Activated CD4-positive, alpha-beta T cell treated with anti-CD3 and anti-CD28 coated beads, Interleukin-2, amount 50 U/mL, for 1 hour (primary cell): ENCODE data around the gene LNPEP.

ENCODE experiments used
- DNase-seq: peaks from one replicate; pipeline ENCODE4 v3.0.0-alpha.2; 2020

Gene LNPEP

DNA sequence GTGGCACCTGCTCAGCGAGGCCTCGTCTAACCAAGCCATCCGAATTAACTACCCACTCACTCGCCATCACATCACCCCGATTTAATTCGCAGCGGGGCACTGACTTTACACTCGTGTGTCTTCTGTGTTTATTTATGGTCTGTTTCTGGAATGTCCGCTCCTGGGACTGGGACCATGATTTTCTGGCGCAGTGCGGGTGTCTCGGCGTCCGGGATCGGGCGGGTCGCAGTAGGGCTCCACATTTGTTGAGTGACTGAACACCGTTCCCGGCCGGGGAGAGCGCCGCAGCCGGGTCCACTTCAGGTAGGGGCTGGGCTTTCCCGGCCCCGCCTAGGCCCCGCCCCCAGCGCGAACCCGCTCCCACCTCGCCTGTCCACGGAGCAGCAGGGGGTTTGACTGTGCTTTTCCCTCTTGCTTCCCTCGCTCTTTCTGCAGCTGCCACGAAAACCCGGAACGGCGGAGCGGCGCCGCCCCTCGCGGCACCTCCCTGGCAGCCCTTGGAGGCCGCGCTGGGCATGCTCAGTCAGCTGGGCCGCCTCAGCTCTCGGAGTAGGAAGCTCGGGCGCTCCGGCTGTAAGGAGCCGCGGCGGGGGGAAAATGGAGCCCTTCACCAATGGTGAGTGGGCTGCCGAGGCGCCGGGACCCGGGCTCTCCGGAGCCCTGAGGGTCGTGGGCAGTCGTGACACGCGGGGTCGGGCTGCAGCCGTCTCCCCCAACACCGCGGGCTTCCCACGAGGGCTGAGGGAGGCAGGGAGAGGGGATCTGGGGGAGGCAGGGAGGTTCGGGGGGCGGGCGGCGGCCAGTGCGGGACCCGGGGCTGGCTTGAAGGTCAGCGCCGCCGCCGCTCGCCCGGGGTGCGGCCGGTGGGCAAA, at the start of gene LNPEP:
LNPEP (plus strand) TSS at position 522 of the 872 bp plus-strand sequence; CDS start at position 598, 76 bp downstream.
- peak; percentile 92 for DNase-seq

GRCh38 chr5:96893342-96893741, 42.5 kb upstream of the LNPEP start:
- DNase-seq = no peak

- peak; percentile 22 for DNase-seq
Observed at GRCh38 chr5:96896276-96896675, 39.6 kb upstream of the LNPEP start.

DNA sequence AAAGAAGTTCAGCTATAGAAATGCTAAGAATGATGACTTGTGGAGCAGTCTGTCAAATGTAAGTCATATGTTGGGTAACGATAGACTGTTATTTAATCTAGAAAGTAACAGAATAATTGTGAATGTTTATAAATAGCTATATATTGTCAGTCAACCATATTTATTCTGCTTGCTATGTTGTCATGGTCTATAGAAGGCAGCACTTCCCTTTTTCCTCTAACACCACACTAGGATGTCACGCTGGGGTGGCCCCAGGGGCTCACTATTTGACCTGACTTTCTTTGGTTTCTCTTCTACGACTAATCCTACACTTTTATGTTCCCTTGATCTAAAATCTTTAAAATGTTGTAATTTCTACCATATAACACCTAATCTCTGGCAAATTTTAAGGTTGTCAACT, 39.1 kb upstream of the LNPEP start:
- DNase-seq = no peak

GRCh38 chr5:96901384-96901783, 34.5 kb upstream of the LNPEP start:
- DNase-seq = no peak

- no peak for DNase-seq
Observed at GRCh38 chr5:96901841-96902240, 34.0 kb upstream of the LNPEP start.

- DNase-seq = no peak
Observed at GRCh38 chr5:96902876-96903275, 33.0 kb upstream of the LNPEP start.

GRCh38 chr5:96903300-96903699, 32.6 kb upstream of the LNPEP start:
- DNase-seq = no peak

DNA sequence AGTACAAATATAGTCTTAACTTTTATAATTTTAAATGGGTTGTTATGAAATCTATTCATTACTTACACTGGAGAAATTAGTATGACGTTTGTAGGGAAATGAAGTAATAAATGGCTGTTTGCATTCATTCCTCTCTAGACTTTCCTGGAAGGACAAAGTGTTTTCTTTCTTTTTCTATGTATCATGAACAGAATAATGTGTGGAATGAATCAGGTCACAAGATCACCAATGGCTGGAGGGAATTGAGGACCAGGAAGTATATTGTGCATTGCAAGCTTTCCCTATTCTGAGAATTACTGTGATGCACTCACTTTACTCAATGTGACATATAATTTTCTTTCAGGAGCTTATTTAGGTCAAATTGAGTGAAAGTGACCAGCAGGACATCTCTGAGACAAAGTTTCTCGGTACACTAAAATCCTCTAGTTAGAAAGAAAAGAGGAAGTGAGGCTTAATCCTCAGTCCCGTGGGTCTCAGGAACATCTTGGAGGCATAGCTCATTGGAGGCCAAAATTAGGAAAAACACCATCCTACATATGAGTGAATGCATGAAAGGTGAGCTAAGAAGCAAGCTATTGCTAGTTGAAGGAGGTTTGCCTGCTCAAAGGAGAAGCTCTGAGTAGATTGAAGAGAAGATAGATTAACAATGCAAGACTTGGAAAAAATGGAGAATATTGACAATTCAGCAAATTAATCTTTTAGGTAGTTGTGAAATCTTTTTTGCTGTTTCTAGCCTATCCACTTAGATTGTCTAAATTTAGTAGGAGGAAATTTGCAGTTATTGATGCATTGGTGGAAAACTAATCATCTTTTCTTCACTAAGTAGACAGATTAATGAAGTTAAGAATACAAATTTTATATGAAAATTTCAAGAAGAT, 31.6 kb upstream of the LNPEP start:
- no peak for DNase-seq

DNA sequence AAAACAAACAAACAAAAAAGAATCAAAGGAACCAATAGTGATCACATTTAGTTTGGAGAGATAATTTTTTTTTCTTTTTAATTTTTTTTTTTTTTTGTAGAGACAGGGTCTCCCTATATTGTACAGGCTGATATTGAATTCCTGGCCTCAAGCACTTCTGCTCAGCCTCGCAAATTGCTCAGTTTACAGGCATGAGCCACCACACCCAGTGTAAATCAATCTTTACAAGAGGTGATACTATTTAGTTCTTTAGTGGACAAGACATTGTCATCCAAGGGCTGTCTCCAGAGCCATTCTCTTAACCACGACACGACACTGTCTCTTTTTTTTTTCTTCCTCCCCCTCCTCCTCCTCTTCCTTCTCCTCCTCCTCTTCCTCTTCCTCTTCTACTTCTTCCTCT, 30.0 kb upstream of the LNPEP start:
- no peak for DNase-seq

GRCh38 chr5:96909003-96909402, 26.9 kb upstream of the LNPEP start:
- DNase-seq = no peak

- DNase-seq = no peak
Observed at GRCh38 chr5:96909435-96909834, 26.4 kb upstream of the LNPEP start.

DNA sequence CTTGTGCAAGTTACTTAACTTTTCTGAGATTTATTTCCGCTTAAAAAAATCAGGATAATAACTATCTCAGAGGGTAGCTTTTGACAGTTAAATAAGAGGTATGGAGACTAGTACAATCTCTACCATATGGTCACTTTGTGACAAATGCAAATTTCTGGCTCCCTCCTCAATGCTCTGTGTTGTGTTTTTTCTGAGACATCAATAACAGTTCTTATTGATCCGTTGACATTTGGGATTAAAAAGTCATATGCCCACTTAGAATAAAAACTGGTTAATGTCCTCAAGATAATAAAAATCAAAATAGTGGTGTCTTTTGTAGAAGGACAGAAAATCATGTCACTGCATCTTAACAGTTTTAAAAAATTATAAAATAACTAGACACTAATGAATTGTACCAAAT, 24.7 kb upstream of the LNPEP start:
- DNase-seq = no peak

DNA sequence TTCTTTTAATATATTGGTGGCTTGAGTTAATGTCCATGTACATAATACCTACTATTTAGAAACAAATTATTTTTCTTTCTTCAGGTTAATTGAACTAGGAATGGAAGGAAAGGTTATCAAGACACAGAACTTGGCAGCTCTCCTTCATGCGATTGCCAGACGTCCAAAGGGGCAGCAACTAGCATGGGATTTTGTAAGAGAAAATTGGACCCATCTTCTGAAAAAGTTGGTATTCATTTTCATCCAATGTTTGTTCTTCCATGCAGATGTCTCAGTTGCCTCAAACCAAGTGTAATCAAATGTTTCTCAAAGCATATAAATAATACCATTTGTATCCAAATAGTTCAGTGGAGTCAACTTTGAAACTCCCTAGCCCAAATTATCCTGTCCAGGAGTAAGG, 22.6 kb upstream of the LNPEP start:
- DNase-seq = no peak

GRCh38 chr5:96919754-96920197, 16.1 kb upstream of the LNPEP start:
- DNase-seq = no peak

- DNase-seq = no peak
Observed at GRCh38 chr5:96920744-96921355, 15.0 kb upstream of the LNPEP start.

GRCh38 chr5:96922499-96923244, 13.2 kb upstream of the LNPEP start:
- no peak for DNase-seq

GRCh38 chr5:96924016-96924443, 11.8 kb upstream of the LNPEP start:
- no peak for DNase-seq

- DNase-seq = no peak
Observed at GRCh38 chr5:96926276-96926675, 9.6 kb upstream of the LNPEP start.

GRCh38 chr5:96927008-96927407, 8.9 kb upstream of the LNPEP start:
- DNase-seq = no peak

GRCh38 chr5:96928931-96929708, 6.8 kb upstream of the LNPEP start:
- DNase-seq = no peak

GRCh38 chr5:96930058-96930457, 5.8 kb upstream of the LNPEP start:
- DNase-seq = no peak
